HUDEP-2 (cell line): ENCODE measurements around the gene ADSS1.

Experiments used
- DNase-seq, 76 experiments: peaks; one replicate each; lab custom pipeline; 2025; ENCODE audit not compliant: unreplicated experiment in 76 of 76; lab: John Stamatoyannopoulos, UW

Gene ADSS1

DNA sequence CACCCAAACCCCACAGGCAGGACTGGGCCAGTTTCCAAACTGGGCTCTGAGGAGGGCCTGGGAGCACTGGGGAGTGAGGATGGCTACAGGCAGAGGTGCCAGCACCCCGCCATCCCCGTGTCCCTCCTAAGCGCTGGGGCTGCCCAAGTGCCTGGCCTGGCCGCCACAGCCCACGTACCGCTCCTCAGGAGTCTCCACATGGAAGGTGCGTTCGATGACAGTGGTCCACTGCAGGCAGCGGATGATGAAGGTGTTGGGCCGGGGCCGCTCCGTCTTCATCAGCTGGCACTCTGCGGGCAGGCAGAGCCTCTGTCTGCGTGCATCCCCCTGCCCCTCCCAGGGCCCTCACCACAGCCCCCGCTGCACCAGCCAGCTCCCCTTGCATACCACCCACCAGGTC lies 52.5 kb downstream of the ADSS1 start:
- DNase-seq, result no peak

DNA sequence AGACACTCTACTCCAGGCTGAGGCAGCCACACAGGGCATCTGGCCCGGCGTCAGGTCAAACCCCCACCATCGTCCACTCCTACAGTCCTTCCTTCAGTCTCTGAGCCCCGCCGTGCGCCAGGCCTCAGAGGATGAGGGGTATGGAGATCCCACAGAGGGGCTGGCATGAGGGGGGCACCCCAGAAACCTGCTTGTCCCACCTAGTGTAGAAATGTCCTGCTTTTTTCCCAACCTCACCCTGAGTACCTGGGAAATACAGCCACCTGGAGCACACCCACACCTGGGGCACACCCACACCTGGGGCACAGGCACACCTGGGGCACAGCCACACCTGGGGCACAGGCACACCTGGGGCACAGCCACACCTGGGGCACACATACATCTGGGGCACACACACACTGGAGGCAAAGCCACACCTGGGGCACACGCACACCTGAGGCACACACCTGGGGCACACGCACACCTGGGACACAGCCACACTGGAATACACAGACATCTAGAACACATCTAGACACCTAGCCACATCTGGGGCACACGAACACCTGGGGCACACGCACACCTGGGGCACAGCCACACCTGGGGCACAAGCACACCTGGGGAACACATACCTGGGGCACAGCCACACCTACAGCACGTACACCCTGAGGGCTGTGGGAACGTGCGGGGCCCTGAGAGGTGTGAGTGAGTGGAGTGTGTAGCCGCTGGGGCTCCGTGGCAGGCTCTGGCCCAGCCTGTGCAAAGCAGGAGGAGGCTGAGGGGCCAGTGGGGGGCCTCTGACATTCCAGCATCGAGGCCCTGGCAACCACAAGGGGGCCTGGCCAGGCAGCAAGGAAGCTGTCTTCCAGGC lies 53.2 kb downstream of the ADSS1 start:
- DNase-seq, result no peak

DNA sequence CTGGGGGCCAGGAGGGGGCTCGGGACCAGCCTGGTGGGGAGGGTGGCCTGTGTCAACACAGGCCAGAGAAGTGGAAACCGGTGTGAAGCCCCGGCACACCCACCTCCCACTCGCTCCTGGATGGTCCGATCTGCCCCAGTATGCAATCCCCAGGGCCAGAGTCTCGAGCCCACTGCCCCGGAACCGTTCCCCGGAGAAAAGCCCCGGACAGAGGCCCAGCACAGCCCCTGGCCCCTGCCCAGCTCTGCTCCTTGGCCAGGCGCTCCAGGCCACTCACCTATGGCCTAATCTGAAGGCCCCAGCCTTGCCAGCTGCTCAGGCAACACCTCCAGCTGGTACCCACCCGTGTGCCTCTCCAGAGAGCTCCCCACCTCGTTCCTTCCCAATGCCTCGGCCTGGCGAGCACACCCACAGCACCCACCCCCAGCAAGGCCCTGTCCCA lies 53.8 kb downstream of the ADSS1 start:
- no peak for DNase-seq

DNA sequence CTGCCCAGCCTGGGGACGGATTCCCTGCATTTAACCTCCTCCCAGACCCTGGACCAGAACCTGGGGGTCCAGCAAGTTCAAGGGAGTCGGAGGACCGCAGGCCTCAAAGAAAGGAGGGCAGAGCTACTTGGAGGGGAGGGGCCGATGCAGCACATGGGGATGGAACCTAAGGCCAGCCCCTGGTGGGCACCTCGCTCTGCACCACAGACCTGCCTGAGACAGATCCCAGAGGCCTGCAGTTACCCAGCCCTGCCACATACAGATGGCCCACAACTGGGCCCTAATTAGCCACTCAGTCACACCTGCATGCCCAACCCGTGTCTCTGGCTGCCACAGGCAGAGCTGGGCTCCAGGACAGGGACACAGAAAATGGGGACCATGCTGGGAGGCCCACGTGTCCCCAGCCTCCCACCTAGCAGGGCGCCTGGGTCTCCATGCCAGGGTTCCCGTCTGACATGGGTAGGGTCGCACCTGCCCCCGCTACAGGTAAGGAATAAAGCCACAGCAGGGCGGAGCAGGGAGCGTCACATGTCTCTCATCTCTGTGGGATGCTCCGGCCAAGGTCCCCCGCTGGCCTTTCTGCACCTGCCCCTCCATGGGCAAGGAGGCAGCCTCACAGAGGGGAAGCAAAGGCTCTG lies 54.8 kb downstream of the ADSS1 start:
- no peak for DNase-seq

DNA sequence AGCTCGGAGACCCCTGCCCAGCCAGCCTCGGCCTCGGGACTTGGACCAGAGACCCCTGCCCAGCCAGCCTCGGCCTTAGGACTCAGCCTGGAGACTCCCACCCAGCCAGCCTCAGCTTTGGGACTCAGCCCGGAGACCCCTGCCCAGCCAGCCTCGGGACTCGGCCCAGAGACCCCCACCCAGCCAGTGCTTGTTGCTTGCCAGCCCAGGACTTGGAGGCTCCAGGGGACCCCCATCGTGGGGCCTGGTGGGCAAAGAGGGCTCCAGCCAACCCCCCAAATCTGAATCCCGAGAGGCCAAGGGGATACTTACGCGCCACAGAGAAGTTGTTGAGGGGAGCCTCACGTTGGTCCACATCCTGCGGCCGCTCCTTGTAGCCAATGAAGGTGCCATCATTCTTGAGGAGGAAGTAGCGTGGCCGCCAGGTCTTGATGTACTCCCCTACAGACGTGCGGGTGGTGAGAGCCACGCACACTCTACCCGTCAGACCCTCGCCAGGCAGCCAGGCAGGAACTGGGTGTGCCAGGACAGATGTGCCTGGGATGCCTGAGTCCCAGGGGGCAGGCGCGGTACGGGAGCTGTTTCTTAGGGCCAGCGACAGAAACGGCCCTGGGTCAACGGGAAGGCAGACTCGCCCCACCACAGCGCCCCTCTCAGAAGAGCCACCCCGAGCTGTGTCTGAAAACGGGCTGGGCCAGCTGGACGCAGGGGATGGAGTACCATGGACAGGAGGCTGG lies 55.9 kb downstream of the ADSS1 start:
- DNase-seq, result no peak

DNA sequence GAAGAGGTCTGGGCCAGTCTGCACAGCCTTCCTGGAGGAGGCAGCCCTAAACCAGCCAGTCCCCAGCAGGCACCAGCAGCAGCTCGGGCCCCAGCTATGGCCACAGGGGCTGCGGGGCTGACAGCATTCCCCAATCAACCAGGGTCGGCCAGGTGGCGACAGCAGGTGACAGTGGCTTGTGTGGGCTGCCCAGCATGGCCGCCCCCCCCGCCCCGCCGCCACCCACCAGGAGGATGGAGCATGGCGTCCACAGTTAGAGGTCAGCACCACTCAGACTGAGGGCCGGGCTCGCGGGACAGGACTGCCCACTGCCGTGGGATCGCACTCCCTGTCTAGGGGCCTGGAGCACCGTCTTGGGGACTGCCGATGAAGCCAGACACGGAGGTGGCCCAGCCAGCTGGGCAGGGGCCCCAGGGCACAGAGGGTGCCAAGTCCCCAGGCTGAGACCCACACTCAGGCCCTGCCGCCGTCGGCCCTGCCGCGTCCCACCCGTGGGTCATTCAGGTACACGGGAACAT lies 56.5 kb downstream of the ADSS1 start:
- no peak for DNase-seq

DNA sequence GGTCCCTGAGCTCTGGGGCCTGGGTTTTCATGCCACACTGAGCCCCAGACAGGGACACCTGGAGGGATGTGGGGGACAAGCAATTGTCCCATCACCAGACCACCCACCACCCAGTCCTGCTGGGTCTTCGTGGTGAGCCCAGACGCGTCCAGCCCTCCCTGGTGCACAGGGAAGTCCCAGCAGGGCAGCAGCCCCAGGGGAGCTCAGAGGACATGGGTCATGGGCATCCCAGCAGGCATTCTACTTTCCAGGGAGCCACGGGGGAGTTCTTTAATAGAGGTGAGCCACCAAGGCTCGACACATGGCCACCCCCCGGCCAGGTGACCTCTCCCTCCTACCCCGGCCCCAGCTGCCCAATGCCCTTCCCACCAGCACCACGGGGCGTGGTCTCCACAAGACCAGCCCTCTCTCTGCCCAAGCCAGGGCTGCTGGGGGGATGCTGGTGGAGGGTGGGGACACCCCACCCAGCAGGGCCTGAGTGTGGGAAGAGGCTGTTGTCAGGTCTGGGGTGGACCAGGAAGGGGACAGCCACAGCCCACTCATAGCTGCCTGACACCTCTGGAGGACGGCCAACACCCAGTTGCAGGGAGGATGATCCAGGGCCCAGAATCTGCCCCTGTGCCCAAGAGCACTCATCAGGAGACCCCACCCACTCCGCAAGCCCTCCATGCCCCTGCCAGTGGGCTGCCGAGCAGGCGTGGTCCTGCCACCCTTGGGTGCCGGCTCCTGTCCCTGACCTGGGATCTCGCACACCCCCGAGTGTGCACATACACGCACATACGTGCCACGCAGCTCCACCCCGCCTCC lies 57.4 kb downstream of the ADSS1 start:
- no peak for DNase-seq

DNA sequence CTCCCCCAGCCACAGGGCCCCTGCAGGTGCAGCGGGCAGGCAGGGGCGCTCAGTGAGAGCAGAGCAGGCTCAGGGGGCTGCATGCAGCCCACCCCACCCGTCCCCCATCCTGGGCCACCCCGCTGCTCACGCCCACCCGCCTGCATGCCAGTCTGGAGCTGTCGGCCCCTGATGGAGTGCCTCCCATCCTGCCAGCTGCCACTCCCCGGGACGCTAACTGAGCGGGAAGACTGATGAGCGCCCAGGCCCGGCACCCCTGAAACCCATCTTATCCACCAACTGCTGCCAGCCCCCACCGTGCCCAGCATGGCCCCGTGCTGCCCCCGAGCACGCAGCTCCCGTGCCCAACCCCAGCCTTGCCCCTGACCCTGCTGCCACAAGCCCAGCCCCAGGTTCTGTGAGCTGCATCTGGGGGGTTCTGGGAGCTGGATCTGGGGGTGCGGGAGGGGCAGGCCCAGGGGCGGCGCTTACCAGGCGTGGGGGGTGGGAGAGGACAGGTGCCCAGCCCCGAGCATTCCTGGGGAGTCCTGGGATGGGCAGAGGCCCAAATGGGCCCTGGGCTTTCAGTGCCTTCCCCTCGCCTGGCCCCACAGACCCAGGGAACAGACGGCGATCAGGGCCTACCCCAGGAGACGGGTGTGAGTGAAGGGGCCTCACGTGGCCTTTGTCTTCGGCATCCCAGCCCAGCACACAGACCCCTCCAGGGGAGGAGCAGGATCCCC lies 58.2 kb downstream of the ADSS1 start:
- DNase-seq, result no peak

DNA sequence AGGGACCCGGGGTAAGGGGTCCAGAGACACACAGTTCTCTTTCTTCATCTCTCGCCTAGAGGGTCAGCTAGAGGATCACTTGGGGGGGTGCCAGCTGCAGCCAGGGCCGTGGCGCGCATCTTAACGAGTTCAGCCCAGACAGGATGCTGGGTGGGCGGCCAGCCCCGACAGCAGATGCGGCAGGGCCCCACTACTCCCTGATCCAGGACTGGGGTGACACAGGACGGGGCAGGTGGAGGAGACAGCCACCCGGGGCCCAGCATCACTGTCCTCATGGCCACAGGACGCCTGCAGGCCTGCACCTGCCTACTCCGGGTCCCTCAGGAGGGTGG lies 58.7 kb downstream of the ADSS1 start:
- no peak for DNase-seq

DNA sequence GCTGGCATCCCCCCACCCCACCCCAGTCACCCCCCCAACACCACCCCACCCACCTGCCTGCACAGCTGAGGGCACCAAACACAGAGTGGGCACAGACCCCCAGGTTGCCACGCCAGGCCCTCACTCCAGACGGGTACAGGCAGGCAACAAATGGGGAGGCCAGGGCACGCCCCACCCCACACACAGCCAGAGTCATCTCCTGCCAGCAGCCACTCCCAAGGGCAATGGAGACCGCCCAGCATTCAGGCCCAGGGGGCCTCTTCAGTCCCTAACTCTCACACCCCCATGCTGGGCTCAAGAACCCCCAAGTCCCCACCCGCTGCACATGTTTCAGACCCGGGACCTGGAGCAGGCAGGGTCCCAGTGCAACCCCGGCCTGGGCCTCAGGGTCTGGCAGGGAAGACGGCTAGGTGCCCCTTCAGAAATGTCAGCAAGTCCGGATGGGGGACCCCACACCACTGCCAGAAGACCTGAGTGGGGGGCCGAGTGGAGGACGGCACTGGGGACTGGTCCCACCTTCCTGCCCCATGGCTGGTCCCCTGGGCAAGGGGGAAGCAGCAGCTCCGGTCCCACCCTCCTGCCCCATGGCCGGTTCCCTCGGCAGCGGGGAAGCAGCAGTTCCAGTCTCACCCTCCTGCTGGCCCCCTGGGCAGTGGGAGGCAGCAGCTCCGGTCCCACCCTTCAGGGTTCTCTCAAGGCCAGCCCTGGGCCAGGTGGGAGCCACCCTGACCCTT lies 59.6 kb downstream of the ADSS1 start:
- peak in 2 of 76 experiments; percentile 18 to 29 for DNase-seq

DNA sequence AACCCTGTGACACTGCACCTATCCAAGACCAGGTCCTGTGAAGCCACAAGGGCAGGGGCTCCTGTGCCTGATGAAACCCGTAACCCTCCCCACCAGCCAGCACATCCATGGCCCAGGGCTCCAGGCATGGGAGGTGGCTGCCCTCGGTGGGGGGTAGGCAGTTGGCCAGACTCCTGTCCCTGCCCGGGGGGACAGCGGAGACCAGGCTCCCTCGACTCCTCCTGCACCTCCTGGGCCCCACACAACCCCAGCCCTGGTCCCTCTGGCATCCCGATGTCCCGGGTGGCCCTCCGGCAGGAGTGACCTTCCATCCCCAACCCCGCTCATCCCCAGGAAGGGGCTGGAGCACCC lies 60.2 kb downstream of the ADSS1 start:
- no peak for DNase-seq

DNA sequence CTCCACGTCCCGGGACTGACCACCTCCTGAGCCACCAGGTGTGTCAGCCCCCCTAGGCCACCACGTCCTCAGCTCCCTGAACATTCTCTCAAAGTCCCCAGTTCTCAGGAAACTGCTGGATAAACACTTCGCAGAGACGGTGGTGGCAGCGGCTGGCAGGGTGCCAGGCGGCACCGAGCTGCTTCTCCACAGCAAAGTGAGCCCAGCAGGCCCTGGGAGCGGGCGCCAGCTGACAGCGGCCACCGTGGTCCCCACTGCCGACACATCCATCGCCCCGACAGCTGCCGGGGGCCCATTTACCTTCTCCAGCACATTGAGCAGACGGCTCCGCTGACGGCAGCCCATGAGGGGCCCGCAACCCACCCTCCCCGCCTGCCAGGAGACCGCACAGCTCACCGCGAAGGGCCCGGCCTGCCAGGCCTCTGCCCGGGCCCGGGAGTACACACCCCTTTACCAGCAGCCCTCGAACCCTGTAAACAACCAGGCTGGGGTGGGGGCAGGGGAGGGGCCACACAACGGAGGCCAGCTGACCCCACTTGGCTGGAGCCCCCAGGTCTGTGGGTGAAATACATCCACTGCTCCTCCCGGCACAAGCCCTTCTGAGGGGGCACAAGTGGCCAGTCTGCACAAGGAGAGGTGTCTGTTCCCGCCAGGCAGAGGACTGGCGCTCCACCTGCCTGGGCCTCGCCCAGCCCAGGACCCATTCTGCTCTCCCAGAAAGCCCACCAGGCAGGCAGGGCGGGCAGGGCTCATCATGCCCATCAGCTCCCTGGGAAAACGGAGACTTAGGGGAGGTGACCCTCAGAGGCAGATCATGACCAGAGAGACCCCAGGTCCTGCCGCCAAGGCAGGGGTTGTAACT lies 61.0 kb downstream of the ADSS1 start:
- DNase-seq, result no peak

DNA sequence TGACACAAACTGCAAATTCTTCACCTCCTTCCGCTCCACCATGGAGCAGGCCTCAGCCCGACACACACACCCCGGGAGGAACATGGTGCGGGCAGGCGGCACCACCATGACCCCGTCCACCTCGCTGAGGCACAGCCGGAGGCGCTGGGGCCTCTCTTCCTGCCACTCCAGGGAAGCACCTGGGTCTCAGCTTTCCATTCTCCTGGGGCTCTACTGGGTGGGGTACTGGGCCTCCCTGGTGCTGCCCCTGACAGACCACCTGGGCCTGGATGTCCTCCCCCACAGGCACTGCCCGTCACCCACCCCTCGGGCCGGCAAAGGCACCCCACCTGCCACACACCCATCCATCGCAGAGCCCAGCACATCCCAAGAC lies 61.7 kb downstream of the ADSS1 start:
- no peak for DNase-seq

DNA sequence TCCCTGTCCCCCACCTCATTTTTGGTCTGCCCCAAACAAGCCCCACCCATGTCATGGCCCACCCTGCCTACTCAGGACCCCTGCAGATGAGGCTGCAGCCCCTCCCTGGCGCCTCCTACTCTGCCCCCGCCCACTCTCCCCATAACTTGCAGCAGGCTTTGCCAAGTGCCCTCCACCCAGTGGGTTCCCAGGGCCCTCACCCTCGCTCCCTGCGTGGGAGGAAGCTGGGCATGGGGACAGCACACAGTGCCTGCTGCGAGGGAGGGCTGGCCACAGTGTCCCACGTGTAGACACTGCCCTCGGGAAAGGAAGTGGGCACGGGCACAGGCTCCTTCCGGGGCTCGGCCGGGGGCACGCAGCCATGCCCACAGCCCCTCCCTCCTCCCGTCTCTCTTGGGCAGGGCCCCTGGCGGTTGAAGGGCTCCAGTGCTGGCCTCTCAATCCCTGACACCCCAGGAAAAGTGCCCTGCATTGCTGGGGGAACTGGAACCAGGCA lies 62.1 kb downstream of the ADSS1 start:
- DNase-seq, result peak in 53 of 76 experiments; percentile 12 to 75 (median 43)

DNA sequence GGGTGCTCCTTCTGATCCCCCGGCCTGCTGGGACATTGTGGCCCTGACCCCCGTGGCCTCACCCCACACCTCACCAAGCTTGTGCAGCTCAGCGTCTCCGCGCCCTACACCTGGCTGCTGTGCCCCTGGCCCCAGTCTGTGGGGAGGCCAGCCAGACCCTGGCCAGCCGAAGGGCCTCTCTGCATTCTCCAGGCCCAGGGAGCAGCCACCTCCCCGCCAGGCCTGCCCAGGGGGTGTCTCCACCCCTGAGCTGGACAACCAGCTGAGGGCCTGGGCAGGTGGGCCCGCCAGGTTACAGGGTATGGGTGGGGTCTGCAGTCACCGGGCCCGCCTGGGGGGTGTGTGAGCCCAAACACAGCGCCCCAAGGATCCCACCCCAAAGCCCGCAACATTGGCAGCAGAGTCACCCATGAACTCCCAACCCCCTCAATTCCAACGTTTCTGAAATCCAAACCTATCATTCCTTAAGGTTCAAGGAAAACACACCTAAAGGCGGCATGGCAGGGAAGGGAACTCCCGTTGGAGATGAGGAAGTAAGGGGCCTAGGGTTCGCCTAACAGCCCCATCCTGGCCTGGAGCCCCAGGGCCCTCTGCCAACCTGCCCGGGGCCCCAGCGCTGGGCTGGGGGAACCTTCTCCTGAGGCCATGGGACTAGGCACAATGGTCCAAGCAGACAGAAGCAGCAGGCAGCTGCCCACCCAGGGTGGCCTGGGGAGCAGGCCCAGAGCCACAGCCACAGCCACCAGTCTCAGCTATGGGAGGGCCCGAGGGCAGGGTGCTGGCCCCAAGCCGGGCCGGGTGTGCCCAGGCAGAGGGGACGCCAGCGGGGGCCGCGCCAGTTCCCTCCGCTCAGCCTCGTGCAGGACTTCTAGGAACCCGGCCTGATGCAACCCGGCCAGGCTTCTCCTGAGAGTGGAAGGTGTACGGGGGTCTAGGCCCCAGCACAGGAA lies 63.0 kb downstream of the ADSS1 start:
- DNase-seq, result no peak

DNA sequence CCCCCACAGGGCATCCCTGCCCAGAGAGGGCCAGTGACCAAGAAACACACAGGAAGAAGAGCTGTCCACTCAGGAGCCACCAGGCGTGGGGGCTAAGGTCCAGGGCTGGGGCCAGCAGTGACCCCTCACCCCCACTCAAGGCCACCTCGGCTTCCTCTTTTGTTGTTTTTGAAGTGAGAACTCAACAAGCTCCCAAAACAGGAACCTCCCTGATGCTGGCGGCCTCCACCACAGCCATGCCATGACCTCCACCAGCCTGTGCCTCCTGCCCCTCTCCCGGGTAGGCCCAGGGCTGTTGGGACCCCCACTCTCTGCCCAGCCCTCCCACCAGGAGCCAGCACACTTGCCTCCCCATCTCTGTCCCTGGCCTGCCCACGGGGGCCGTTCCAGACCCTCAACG lies 63.7 kb downstream of the ADSS1 start:
- DNase-seq, result no peak

DNA sequence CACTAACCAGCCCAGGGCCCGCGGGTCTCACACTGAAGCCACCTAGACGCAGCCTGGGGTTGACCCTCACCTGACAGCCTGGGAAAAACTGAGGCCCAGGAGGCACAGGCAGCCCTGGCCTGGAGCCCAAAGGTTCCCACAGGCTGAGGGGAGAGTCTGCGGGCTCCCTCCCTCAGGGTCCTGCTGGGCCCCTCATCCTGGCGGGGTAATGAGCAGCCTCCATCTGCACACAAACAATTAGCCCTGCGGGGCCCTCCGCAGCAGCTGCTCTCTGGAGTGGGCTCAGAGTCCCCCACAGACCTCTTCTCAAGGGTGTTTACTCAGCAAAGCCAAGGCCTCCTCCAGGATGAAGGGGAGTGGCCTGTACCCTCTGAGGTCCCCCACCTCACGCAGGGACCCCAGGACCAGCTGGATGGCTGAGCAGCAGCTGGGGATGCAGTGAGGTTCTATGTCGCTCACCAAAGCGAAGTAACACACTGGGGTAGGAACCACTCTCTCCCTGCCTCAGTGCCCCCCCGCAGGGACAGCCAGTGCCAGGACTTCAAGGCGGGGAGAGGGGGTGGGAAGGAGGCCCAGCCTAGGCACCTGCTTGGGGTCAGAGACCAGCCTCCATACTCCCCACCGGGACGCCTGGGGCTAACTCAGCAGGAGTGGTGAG lies 64.3 kb downstream of the ADSS1 start:
- DNase-seq, result no peak
